ENCODE measurements around the gene PP2D1.
"Not testable (repeated sequence)": the region's sequence is repeated elsewhere in the genome, so short reads cannot be mapped to it uniquely, and the experiment has no call there.

Gene PP2D1

DNA sequence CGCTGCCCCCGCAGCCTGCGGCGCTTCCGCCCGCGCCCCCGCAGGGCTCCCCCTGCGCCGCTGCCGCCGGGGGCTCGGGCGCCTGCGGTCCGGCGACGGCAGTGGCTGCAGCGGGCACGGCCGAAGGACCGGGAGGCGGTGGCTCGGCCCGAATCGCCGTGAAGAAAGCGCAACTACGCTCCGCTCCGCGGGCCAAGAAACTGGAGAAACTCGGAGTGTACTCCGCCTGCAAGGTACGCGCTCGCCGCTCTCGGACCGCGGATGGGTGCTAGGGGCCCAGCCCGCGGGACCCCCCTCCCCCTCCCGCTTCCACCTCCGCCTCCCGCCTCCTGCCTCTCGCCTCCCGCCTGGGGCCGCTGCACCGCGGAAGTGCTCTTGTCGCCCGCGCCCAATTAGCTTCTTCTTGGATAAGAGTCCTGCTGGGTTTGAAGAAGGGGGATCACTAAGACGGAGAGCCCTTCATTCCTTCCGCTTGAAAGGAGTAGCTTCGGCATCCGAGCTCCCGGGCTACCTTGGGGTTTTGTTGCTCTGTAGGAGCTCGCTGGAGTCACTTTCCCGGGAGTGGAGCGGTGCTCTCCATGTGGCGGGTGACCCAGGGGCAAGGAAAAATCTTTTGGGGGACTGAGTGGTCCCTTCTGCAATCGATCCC lies 28.6 kb upstream of the PP2D1 start:
- no peak for DNase-seq (ENCODE audit: low read depth)
- H3K4me3 ChIP-seq (ENCODE audit: low read depth, low read length): peak overlapping the region; percentile 75

DNA sequence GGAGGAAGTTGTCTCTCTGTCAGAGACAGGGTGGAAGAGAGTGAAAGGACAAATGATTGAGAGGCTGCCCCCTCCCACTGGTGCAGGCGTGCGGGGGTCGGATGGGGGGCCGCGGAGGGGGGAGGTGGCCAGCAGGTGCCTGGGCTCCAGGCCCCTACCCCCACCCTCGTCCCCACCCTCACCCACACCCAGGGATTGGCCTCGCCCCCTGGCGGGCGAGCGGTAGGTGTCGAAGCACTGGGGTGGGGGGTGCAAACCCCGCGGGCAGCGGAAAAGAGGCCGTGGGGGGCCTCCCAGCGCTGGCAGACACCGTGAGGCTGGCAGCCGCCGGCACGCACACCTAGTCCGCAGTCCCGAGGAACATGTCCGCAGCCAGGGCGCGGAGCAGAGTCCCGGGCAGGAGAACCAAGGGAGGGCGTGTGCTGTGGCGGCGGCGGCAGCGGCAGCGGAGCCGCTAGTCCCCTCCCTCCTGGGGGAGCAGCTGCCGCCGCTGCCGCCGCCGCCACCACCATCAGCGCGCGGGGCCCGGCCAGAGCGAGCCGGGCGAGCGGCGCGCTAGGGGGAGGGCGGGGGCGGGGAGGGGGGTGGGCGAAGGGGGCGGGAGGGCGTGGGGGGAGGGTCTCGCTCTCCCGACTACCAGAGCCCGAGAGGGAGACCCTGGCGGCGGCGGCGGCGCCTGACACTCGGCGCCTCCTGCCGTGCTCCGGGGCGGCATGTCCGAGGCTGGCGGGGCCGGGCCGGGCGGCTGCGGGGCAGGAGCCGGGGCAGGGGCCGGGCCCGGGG lies 27.9 kb upstream of the PP2D1 start, which contains the start of gene KAT2B:
TSS of gene KAT2B (plus strand) at position 682 of the 783 bp plus-strand sequence. CDS start at position 714, 32 bp downstream.
- H3K4me3 ChIP-seq (ENCODE audit: low read depth, low read length): peak within 1 kb of the TSS; percentile 75
- DNase-seq (ENCODE audit: low read depth): no peak

DNA sequence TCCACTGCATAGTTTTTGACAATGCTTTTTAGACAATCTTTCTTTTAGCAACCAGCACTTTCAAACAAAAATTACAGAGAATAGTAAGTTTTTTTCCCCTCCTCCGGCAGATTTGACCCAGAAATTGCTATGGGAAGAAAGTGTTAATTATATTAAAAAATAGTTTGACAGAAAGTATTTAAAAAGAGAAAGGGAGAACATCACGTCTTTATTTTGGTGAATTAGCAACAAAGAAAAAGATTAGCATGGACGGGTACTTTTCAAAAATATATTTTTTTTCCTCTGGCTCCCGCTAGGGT lies 27.4 kb upstream of the PP2D1 start:
- peak overlapping the region; percentile 75 for H3K4me3 ChIP-seq (ENCODE audit: low read depth, low read length)
- no peak for DNase-seq (ENCODE audit: low read depth)

DNA sequence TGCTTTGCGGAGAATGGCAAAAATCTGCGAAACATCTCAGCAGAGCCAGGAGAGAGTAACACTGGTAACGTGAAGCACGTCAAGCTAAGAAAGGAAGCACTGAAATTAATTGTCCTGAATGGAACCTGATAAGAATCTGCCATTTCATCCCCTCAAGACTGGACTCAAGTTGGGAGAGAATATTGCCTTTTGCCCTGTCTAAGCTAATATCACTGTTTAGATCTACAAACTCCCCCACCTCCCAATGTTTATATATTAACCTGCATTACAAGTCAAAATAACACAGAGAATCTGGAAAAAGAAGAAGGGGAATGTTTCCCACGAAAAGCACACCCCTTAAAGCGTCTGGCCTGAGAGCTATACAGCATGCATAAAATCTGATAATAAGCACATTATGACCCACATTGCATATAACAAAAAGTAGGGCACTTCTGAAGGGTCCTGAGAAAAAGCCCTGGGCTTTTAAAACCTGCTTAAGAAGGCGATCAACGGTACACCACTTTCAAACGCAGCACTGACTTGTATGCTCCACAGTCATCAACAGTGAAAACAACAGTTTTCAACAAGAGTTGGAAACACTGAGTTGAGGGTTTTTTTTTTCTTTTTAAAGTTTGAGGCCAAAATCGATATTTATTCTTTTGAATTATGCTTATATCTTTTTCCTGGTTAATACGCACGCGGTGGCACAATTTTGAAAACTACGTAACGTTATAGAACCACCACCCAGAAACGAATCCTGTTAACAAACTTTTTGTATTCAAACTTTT lies 26.8 kb upstream of the PP2D1 start:
- no peak for DNase-seq (ENCODE audit: low read depth)
- peak overlapping the region; percentile 75 for H3K4me3 ChIP-seq (ENCODE audit: low read depth, low read length)

DNA sequence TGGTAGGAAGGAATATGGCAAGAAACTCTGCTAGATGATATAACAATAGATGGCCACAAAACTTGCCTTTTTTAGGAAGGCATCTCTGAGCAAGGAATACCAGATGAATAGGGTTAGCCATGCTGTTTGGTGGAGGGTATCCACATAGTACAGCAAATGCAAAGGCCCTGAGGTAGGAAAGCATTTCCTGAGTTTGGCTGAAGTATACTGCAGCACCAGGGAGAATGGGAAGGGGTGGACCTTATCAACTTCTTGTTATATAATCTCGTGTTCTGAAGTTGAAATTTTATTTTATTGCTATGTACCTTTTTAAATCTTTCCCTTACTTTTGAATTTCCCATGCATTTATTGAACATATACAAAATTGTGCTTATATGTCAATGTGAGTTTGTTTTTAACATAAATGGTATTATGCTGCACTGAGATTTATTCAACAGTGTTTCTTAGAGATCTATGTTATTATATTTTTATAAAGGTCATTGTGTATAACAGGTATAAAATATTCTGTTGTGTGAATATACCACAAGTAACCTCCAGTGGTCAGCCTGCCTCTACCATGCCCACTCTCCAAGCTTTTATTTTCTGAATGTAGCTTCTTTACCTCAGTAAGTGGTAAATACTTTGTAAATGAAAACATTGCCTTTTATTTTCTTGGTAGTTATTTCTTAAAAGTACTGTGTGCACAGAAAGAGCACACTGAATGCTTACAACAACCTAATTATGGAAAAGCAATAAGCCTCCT lies 25.4 kb upstream of the PP2D1 start:
- no peak overlapping the region for H3K4me3 ChIP-seq (ENCODE audit: low read depth, low read length)
- no peak for DNase-seq (ENCODE audit: low read depth)

DNA sequence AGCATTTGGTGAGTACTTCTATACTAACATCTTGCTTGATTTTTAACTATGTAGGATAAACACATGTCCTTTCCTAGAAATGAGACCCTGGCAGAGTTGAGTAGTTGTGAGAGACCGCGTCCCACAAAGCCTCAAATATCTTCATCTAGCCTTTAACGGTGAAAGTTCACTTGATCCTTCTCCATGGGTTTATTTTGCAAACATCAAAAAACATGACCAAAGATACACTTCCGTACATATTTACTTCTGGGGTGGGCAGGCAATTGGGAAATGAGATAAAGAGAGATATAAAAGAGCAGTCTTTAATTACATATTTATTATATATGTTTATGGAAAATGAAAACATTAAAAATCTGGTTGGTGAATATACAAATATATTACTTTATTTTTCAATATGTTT lies 23.0 kb upstream of the PP2D1 start:
- DNase-seq (ENCODE audit: low read depth): no peak
- no peak overlapping the region for H3K4me3 ChIP-seq (ENCODE audit: low read depth, low read length)

DNA sequence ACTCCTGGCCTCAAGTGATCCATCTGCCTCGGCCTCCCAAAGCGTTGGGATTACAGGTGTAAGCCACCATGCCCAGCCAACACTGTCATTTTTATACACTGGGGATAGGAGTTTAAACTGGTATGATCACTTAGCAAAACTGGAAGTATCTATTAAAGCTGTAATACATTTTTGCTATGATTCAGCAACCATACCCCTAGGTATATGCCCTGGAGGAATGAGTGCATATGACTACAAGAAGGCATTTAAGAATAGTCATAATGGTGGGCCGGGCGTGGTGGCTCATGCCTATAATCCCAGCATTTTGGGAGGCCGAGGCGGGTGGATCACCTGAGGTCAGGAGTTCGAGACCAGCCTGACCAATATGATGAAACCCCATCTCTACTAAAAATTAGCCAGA lies 19.9 kb upstream of the PP2D1 start:
- not testable (repeated sequence) for H3K4me3 ChIP-seq (ENCODE audit: low read depth, low read length); DNase-seq (ENCODE audit: low read depth)

DNA sequence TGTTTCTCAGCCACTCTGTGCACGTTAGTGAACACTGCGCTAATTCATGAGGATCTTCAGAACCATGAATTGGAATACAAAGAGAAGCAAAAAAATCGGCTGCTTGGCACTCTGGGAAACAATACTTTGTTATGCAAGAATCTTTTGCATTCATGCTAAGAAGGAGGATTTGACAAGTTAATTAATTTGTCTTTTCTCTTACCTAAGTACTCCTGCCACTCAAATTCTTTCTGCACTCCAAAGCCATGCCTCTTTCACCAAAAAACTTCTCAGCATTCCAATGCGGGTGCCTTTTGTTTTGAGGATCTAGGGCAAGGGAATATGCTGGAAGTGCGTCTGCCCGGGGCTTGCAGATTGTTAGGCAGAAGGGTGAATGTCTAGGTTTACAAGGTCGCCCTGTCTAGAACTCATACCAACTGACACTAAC lies 16.9 kb upstream of the PP2D1 start:
- no peak overlapping the region for H3K4me3 ChIP-seq (ENCODE audit: low read depth, low read length)
- DNase-seq (ENCODE audit: low read depth): no peak

DNA sequence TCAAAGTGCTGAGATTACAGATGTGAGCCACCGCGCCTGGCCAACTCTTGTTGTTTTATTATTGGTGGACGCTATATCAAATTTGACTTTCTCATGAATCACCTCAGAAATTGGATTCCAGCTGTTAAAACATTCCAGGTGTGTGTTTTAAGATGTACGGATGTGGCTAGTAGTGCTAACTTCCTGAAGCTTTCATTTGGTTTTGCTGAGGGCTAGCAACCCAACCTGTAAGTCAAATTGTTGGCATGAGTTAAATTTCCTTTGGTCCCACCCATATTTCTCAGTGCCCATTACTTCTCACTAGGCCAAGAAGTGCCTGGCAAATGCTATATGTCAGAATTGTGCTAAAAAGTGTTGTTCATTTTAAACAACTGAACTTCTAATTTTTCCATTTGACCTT lies 15.1 kb upstream of the PP2D1 start:
- no peak for DNase-seq (ENCODE audit: low read depth)
- no peak overlapping the region for H3K4me3 ChIP-seq (ENCODE audit: low read depth, low read length)

DNA sequence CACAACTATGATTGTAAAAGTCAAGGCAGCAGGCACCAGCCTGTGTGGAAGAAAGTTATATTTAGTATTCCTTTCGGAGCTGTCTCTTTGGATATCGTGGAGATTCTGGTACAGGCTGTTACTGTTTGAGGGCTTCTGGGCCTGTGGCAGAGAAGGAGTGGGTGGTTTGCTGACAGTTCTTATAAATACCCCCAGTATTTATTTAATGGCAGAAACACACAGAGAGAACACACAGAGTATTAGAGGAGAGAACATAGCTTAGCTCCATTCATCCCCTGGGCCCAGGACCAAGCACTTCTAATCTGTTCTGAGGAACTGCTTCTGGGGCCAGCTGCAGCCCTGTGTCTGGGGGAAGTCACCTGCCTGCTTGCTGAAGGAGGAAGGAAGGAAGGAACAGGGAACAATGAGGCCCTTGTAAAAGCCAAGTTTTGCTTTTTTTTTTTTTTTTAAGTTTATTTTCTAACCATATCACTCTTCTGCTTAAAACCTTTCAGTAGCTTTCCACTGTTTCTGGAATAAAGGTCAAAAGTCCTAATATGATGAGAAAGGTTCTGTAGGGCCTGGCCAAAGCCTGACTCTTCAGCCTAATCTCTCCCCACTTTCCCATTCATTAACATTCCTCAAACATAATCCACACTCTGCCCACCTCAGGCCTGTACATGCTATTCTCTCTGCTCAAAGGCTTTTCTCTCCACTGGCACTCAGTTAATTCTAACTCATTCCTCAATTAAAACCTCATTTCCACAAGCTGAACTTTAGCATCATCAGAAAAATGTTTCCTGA lies 11.8 kb upstream of the PP2D1 start:
- H3K4me3 ChIP-seq (ENCODE audit: low read depth, low read length): no peak overlapping the region
- DNase-seq (ENCODE audit: low read depth): no peak

DNA sequence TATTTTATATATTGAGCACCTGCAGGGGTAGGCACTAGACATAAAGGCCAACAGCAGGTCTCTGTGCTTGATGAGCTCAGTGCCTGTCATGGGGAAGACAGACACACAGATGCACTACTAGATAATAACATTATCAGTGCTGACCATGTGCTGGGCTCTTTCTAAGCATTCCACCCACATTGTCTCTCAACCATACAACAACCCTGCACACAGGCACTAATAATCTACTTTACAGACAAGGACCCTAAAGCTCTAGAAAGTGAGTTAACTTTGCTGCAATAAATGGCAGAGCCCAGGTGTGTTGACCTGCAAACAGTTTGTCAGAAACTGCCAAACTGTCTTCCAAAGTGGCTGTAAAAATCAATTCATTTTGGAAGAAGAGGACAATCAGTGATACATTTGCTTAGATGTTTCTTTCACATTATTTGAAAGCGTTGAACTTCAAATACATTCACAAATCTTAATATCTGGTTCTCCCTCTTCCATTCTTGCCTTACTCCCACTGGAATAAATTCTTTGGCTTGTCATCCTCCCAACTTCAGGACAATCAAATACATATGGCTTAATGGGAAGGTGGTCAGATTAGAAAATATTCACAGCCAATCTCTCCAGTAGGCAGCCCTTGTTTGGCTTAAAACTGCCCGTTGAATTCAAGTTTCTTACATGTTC lies 11.0 kb upstream of the PP2D1 start:
- DNase-seq (ENCODE audit: low read depth): no peak
- no peak overlapping the region for H3K4me3 ChIP-seq (ENCODE audit: low read depth, low read length)

DNA sequence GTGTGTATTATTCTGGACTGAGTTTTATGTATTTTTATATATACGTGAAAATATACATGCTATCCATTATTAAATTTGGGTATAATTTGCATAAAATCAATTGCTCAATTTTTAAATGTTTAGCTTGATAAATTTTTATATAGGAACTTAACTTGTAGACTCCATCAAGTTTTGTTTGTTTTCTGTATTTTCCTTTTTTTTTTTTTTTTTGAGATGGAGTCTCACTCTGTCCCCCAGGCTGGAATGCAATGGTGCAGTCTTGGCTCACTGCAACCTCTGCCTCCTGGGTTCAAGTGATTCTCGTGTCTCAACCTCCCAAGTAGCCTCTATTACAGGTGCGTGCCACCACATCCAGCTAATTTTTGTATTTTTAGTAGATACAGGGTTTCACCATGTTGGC lies 4.0 kb upstream of the PP2D1 start:
- DNase-seq (ENCODE audit: low read depth); H3K4me3 ChIP-seq (ENCODE audit: low read depth, low read length): not testable (repeated sequence)

DNA sequence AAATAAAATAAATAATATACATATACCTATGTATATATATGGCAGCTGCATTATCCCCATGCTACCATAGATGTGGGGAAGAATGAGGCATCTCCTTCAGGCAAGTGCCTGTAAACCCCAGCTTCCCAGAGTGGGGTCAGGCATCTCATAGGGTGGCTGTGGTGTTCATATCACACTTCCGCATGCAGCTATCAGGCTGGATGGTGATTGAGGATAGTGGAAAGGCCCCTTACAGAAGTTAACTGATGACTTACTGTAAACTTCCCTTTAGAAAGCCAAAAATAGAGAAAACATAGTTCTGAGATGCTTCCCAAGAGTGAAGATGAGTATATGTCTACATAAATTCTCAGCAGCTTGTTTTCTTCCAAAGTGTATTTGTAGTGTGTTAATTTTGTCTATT lies 3.5 kb upstream of the PP2D1 start:
- no peak for DNase-seq (ENCODE audit: low read depth)
- no peak overlapping the region for H3K4me3 ChIP-seq (ENCODE audit: low read depth, low read length)

DNA sequence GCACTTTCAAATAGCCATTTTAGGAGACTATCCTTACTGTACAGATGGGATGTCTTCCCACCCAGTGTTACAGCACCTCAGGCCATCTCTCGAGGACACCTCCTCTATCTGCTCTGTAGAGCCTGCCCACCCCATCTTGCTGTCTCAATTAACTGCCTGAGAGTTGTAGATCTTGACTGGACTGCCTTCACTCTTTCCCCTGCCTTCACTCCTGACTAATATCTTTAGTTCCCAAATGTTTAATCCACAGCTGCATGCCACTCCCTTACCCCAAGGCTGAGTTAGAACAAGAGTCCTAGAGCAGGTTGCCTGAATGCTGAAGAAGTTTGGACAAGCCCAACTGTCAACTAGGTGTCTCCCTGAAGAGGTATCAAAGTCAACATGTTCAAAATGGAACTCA lies 1.3 kb upstream of the PP2D1 start:
- DNase-seq (ENCODE audit: low read depth): no peak
- H3K4me3 ChIP-seq (ENCODE audit: low read depth, low read length): no peak overlapping the region

DNA sequence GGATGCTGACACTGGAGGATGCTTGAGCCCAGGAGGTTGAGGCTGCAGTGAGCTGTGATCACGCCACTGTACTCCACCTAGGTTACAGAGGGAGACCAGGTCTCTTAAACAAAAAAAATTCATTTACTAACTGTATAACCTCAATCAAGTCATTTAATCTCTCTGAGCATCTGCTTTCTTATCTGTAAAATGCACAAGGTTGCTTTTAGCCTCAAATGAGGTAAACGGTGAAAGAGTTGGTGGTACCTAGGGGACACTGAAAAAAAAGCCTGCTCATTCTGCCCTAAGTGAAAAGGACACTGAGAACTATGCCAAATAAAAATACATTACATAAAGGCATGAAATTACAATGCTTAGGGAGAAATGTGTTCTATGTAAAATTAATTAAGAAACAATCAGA lies 3.4 kb downstream of the PP2D1 start:
- no peak overlapping the region for H3K4me3 ChIP-seq (ENCODE audit: low read depth, low read length)
- no peak for DNase-seq (ENCODE audit: low read depth)

DNA sequence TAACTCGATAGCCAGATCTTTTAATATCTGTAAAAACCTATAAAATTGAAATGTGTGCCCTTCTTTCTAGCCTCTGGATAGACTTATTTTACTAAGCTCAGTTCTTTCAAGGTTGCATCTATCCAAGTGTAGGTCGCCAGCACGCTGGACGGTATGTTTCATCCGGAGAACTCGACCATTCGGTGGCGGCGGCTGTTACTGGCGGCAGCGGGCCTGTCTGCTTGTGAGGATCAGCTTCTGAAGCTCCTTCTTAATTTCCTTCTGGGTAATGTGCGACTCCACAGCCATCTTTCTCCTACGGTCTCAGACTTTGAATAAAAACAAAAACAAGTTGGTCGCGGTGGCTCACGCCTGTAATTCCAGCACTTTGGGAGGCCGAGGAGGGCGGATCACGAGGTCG lies 4.1 kb downstream of the PP2D1 start:
- no peak for DNase-seq (ENCODE audit: low read depth)
- no peak overlapping the region for H3K4me3 ChIP-seq (ENCODE audit: low read depth, low read length)

DNA sequence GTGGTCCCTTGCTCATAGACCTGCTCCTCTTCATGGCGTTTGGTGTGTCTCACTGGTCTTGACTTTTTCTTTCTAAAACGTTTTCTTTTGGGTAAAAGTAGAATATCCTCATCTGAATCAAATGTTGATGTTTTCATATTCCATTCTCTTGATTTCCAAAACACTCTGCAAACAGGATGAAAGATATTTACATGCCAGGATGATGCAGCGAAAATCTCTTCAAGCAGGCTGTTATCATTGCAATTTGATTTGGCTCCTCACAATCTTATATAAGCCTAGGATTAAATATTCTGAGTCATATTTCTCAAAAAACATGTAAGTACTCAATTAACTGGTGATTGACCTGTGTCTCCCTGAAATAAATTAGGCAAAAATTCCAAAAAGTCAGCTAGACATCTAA lies 10.1 kb downstream of the PP2D1 start:
- H3K4me3 ChIP-seq (ENCODE audit: low read depth, low read length): no peak overlapping the region
- no peak for DNase-seq (ENCODE audit: low read depth)

DNA sequence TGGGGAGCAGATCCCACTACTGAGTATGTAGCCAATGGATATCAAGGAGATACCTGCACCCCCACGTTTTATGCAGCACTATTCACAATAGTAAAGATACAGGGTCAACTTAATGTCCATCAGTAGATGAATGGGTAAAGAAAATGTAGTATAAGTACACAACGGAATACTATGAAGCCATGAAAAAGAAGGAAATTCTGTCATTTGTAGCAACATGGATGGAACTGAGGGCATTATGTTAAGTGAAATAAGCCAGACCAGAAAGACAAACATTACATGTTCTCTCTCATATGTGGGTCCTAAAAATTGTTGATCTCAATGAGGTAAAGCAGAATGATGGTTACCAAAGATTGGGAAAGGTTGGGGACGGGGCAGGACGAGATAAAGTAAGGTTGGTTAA lies 14.6 kb downstream of the PP2D1 start:
- H3K4me3 ChIP-seq (ENCODE audit: low read depth, low read length): no peak overlapping the region

DNA sequence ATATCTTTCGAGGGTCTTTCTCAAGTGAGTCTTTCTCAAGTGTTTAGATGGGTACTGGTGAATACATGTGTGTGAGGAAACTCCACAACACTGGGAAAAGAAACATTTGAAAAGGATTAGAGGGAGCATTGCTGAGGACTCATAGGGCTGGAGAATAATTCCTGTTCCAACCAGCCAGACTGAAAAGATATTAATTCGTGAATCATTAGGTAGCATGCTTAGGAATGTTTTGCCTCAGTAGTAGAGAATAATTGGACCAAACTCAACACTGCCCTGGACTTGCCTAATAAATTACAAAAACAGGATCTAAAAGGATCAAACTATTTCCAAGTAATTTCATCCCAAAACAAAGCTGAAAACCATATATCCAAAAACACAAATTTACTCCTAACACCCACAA lies 17.3 kb downstream of the PP2D1 start:
- H3K4me3 ChIP-seq (ENCODE audit: low read depth, low read length): no peak overlapping the region
- DNase-seq (ENCODE audit: low read depth): no peak

More for the DNA sequence above, 14.6 kb downstream of the PP2D1 start:
- DNase-seq (ENCODE audit: low read depth): no peak
